Neural progenitor cell (in vitro differentiated cells): Measurements from ENCODE around the gene SLC15A4.

Source experiments
- EZH2 ChIP-seq: fragments of 200-600 bp; sonication (generic); IDR thresholded peaks from 2 replicates; pipeline ENCODE4 v1.6.1; 2017; ENCODE audit warnings: antibody characterized with exemption, mild to moderate bottlenecking, moderate library complexity
- EZH2phosphoT487 ChIP-seq: fragments of 200-600 bp; sonication (generic); IDR thresholded peaks from 2 replicates; pipeline ENCODE4 v1.6.1; 2017; ENCODE audit warnings: antibody characterized with exemption
- TF ChIP-seq, protein P1 (sequence below): fragments of 200-600 bp; sonication (generic); IDR thresholded peaks from 2 replicates; pipeline ENCODE4 v1.5.1; 2017; ENCODE audit warnings: antibody characterized with exemption, mild to moderate bottlenecking

DNA sequence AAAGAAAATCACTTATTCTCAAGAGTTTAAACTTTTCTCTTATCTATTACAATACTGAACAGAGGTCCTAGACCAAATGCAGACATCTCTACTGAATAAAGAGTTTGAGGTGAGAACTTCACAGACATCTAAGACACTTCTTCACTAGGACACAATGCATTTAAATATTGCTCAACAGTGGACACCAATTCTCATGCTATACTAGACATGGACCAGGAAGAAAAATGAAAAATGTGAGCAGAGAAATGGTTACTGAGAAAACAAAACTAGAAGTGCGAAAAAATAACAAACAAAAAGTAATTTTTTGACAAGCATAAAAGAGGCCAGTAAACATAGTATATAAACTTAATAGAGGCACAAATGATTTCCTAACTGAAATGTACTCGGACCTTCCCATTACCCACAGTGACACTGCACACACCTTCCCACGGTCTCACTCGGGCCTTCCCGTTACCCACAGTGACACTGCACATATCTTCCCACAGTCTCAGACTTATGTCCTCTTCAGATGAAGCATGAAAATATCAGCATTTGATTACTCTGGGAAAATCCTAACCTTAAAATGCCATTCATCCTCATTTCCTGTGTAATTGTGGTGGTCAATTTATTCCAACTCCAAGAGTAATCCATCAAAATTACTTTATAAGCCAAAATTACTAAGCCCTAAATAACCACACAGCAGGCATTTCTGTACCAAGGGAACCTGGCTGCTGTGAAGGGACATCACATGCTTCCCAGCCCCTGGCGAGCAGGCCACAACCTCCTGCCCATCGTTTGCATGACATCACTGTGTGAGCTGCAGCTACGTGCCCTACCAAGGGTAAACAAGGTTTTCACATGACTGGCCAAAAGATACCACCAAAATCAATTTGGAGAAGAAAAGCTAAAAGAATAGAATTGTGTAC, 6.4 kb downstream of the SLC15A4 start:
- TF ChIP-seq, protein P1, sequence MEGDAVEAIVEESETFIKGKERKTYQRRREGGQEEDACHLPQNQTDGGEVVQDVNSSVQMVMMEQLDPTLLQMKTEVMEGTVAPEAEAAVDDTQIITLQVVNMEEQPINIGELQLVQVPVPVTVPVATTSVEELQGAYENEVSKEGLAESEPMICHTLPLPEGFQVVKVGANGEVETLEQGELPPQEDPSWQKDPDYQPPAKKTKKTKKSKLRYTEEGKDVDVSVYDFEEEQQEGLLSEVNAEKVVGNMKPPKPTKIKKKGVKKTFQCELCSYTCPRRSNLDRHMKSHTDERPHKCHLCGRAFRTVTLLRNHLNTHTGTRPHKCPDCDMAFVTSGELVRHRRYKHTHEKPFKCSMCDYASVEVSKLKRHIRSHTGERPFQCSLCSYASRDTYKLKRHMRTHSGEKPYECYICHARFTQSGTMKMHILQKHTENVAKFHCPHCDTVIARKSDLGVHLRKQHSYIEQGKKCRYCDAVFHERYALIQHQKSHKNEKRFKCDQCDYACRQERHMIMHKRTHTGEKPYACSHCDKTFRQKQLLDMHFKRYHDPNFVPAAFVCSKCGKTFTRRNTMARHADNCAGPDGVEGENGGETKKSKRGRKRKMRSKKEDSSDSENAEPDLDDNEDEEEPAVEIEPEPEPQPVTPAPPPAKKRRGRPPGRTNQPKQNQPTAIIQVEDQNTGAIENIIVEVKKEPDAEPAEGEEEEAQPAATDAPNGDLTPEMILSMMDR, result no peak
- TF ChIP-seq EZH2phosphoT487 (no peak), EZH2 (no peak)
